Activated gamma-delta T cell (primary cell): ENCODE results near the gene ALOXE3.

Experiments used
- DNase-seq: peaks from one replicate; lab custom pipeline; 2025; lab: John Stamatoyannopoulos, UW

ALOXE3 gene

DNA sequence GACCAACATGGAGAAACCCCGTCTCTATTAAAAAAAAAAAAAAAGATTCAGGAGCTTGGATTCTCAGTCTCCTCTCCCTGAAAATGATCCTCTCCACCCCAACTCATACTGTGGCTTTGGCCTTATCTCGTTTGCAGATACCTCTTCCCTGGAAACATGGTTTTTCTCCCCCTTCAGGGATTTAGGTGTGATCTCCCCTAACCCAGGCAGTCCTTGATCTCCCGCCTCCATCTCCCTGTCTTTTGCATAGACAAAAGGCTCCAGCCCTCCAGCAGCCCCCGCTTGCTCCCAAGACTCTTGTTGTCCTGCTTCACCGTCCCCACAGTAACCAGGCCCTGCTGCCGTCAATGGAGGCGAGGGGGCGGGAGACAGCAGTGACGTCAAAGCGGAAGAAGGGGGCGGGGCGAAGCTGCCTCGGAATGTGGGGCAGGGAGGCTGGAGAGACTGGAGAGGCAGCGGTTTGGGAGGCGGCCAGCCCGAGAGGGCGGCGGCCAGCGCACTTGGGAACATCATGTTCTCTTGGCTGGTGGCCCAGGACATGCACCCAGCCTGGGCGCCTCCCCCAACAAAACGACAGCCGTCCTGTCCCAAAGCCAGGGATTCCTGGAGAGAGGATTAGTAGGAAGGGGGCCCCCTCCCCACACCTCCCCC lies 35.8 kb upstream of the ALOXE3 start:
- peak; percentile 72 for DNase-seq

DNA sequence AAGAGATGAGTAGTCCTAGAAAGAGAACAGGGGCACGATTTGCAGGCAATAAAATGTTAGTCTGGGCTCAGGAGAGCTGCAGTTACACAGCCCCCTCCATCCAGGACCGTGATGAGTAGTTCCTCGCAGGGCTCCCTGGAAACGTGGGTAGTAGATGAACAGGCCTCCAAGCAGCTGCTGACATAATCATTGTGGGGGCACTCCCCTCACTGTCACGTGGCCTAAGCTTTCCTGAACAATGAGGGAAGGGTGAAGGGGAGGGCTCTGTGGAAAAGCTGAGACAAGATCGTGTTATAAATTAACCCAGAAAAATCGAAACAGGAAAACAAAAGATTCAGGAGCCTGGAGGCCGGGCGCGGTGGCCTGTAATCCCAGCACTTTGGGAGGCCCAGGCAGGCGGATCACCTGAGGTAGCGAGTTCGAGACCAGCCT lies 35.2 kb upstream of the ALOXE3 start:
- no peak for DNase-seq

DNA sequence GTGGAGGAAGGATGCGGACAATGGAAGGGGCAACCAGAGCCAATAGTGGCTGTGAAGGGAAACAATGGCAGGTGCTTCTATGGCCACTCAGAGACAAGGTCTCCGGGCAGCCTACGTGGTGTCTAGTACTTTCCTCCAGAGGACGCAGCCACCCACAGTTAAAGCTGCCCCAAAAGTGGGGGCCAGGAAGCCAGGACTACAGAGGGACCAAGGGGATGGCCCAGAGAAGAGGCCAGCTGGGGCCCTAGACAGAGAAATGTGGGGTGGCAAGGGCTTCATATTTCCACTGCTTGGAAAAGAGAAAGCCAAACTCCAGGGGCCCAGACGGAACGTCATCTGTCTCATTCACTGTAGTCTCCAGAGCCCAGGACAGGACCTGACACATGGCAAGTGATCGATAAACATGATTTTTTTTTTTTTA lies 34.7 kb upstream of the ALOXE3 start:
- DNase-seq, result no peak

DNA sequence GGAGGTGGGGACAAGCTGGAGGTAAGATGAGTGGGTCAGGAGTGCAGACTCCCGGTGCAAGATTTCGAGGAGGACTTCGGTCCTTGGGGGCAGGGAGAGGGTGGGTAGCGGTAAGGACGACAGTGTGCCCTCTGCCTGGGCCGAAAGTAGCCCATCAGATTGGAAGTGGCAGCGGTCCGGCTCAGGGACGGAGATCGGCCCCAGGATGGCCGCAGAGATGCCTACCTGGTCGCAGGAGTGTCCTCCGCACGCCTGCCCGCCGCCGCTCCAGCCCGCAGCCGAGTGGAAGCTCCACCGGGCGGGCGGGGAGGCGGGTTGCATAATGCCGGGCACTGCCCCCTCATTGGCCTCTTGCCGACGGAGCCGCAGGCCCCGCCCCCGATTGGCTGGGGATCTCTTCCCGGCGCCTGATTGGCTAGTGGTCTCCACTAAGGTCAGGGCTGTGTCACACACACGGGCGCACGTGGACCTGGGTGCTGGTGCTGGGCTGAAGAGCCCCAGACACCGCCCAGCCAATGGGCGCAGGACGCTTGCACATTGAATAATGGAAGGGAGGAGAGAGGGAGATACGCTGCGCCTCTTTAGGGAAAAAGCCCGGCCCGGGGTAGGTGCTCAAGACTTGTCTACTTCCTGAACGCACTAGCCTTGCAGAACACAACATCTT lies 33.9 kb upstream of the ALOXE3 start, which contains the start of gene PER1:
TSS of gene PER1 (minus strand) at position 293 of the 664 bp plus-strand sequence. CDS start 1,698 bp downstream, outside the sequence.
- peak; percentile 70 for DNase-seq

DNA sequence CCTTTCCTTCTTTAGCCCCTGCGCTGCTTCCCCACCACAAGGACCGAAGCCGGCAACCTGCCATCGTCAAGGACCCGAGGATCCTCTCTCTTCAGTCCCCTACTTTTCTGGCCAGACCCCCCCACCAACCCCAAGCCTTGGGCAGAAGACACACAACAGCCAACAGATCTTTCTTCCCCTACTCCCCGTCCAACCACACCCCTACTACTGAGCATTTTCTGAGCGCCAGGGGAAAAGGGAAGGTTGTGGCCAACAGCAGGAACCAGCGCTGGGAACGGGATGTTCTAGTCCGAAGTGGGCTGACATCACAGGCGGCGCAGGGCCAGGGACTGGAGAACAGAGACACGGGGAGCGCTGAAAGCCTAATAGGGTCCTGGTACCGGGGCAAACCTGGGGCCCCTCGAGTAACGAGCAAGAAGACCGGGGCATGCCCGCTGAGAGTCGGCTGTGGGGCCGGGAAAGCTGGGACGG lies 33.4 kb upstream of the ALOXE3 start:
- DNase-seq, result no peak

DNA sequence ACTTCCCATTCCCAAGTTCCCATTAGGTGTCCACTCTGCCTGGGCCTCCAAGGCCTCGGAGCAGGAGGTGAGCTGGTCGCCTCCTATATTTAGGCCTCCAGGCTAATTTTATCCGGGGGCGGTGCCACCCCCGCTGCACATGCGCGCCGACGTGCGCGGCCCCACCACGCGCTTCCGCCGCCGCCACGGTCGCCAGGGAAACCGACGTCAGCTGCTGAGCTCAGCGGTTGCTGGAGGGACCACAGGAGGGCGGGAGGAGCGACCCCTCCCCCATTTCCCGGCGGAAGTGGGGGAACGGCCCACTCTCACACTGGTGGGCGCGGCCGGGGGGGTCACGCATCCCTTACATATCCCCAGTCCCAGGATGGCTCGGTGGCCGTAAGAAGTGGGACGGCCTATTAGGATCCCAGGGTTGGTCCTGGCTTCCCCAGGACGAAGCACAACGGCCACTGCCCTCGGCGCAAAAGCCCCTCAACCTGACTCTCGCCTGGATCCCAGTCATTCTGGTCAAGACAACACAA lies 32.9 kb upstream of the ALOXE3 start:
- DNase-seq, result peak; percentile 88

DNA sequence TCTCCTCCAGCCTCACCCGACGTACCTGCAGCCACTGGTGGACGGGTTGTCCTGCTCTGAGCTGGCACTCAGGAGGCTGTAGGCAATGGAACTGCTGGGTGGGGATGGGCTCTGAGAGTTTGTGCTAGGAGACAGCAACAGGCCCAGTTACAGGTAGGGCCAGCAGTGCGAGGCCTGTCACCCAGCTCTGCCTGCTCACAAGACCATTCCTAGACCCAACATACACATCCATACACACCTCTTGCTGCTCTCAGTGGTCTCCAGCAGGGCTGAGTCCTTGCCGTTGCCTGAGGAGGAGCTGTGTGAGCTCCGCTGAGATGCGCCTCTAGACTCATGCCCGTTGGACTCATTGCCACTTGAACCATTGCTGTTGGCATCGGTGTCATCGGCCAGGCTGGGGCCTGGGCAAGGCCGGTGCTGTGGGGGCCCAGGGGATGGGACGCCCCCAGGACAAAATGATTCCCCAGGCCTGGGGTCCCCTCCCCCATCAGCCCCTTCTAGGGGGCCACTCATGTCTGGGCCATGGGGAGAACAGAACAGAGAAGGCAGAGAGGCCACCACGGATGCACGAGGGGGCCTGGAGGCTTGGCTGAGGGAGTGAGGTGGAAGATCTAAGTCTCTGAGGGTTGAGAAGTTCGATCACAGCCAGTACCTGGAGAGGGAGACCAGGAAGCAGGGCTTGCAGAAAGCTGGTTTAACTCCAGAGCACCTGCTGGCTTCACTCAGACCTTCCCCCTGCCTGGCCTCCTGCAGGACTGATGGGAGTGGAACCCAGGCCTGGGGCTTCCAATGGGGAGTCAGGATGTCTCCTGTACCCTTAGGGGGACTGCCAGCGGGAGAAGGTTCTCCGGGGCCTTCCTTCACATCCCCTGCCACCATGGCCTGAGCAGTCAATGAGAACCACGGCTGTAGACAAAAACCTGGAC lies 32.1 kb upstream of the ALOXE3 start:
- no peak for DNase-seq

DNA sequence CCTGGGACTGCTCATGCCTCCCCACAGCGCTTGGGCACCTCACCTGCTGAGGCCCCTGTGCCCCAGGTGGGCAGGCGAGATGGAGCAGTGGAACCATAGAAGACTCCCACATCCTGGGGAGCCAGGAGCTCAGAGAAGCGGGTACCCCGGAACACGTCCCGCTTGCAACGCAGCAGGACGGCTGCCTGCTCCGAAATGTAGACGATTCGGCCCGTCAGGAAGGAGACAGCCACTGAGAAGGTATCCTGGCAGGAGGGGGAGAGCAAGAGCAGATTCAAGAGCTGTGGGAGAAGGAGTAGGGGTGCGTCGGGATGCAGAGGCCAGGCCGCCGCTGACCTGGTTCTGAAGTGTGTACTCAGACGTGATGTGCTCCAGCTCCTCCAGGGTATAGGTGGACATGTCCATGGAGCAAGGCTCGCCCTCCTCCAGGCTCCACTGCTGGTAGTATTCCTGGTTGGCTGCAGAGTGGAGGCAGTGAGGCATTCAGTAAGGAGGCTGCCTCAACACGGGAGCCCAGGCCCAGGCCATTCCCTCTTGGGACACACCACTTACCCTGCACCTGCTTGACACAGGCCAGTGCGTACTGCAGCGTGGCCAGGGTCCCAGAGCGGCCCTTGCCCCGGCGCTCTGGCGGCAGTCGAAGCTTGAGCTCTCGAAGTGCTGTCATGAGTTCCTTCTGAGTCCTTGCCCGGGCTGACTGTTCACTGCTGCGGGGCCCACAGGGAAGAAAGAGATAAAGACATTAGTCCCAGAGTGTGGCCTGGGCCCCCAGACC lies 31.3 kb upstream of the ALOXE3 start:
- no peak for DNase-seq

DNA sequence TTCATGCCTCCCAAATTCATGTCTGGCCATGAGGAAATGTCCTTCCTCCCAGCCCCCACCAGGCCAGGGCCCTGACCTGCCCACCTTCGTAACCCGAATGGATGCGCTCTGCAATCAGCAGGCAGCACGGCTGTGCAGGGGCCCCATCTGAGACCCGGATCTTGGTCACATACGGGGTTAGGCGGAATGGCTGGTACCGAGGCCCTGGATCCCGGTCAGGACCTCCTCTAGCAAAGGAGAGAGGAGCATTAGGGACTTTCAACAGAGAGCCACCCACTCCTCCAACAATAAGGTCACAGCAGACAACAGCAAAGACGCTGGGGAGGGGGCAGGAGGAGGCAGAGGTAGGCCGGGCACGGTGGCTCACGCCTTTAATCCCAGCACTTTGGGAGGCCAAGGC lies 30.2 kb upstream of the ALOXE3 start:
- DNase-seq, result no peak

DNA sequence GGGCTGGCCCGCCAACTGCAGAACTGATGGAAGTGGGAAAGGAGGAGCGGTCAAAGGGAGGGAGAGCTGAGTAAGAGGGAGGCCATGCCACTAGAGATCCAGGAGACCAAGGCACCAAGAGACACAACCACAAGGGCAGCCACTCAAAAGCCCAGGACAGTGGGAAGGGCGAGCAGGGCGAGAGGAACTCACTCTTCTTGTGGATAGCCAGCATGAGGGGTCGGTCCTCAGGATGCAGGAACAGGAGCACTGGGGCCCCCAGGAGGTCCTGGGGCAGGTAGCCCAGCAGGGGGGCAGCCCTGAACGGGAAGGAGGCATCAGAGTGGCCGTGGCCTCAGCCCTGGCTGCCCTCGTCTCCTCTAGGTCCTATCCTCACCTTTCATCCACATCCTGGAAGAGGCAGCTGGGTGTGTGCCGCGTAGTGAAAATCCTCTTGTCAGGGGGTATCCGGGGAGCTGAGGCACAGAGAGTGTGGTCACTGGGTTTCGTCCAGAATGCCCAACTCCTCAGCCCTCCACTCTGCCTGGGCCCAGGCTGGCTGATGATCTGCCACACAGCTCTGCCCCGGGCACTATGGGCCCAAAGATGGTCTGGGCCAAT lies 29.6 kb upstream of the ALOXE3 start:
- DNase-seq, result no peak

DNA sequence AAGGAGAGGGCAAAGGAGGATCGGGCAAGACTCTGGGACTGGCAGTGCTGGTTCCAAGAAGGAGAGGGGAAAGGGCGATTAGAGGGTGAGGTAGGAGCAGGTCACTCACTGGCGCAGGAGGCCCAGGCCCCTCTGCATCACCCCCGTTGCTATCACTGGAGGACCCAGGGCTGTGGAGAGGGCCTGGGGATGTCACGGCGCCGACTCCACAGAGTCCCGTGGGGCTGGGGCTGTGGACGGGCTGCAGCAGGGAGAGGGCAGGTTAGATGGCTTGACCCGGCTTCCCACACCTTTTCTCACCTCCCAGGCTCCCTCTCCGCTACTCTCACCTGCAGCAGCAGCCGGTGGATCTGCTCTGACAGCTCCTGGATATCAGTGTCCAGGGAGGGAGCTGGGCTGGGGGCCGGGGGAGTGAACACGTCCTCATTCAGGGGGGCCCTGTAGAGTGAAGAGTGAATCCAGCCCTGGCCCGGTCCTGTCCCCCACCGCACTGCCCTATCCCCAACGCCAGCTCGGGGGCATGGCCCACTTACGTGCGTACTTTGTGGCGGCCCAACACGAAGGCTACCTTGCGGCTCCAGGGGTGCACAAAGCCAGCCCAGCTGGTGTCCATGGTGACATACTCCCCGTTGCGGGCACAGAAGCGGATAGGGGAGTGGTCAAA lies 29.0 kb upstream of the ALOXE3 start:
- DNase-seq, result no peak

DNA sequence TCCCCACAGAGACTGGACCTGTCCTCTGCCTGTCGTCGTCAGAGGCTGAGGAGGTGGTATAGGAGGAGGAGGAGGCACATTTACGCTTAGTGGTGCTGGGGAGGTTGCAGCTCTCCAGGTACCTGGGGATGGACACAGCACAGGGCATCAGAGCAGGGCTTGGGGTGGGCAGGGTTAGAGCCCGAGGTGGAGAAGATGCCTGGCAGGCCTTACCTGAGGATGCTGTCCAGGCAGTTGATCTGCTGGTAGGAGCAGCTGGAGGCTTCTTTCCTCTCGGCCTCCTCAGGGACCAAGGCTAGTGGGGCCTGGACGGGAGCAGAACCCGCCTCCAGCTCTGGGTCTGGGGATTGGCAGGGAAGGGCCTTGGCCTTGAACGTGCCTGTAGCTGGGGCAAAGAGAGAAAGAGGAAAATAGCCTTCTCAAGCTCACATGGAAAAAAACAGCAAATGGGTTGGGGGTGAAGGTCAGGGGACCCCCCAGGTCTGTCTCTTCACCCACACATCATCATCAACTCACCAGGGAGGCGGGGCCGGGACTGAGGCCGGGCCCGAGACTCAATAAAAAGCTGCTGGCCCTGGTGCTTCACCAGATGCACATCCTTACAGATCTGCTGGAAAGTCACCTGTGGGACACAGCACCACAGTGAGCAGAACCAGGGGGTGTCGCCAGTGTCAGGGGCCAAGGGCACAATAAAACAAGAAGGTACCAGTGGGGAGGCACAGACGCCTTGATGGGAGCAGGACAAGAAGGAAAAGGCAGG lies 28.2 kb upstream of the ALOXE3 start:
- DNase-seq, result no peak

DNA sequence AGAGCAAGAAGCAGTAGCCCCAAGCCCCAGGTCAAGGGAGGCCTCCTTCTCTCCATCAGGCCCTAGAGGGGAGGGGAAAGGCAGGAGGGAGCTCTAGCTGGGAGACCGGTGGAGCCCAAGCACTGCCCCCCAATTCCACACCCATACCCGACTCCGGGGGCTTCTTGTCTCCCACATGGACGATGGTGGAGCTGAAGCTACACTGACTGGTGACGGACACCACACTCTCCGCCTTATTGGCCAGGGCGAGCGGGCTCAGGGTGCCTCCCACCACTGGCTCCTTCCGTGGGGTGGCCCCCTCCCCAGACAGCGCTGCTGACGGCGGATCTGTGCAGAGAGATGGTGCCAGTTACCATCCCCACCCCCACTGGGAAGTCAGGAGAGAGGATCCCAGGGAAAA lies 27.5 kb upstream of the ALOXE3 start:
- DNase-seq, result no peak

DNA sequence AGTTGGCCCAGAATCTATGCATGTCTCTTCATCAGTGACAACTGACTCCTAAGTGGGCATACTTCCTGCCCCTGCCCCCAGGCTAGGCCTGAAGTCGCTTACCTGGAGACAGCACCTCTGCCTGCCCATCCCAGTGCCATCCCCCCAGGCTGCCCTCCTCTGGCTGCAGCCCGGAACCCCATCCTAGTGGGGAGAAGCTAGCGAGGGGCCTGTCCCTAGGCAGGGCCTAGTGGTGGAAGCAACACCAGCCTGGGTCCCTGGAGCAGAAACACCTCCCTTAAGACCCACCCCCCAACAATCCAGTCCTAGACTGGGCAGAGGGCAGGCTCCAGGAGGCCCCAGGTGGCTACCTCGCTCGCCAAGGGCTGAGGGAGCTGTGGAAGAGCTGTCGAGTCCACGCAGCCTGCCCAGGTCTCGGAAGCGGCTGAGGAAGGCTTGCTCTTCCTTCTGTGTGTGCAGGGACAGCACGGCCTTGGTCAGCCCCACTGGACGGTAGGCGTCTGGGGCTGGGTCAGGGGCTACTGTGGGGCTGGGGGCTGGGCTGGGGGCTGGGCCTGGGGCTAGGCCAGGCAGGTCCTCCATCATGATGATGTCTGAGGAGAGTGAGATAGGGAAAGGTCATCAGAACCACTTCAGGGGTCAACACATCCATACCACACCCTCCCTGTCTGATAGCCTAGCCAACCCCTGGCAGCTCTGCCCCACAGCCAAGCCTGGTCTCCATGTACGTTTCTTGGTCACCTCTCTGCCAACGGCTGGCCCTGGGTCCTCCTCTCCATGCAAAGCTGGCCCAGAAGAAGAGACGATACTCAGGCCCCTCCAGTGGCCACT lies 26.3 kb upstream of the ALOXE3 start:
- no peak for DNase-seq

DNA sequence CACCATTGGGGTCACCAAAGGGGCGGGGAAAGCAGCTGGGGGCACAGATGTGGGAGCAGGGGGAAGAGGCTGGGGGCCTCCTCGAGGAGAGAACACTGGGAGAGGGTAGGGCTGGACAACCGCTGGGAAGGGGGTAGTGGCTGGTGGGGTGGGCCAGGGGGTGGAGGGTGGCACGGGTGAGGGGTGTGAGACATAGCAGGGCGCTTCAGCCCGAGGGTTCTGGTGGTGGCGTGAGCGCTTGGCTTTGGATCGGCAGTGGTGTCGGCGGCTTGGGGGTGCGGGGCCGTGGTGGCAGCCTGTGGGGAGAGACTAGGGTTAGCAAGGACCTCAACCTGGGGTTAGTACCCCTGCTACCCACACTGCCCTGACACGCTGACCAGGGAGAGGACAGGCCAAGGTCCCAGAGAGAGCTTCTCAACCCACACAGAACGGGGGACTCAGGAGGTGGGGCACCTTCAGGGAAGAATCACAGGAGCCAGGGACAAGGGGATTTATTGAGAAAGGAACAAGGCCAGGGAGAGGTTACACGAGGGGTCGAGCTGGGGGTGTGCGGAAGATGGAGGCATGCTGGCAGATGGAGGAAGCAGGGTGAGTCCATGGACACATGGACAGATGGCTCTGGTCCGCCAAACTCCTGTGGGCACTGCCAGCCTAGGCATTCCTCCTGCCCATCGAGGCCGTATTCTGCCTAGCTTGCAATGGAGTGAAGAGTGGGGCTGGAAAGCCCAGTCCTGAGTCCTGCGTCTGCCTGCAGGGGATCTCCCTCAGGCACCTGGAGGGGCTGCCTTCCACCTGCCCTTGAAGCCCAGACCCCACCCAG lies 25.5 kb upstream of the ALOXE3 start:
- no peak for DNase-seq

DNA sequence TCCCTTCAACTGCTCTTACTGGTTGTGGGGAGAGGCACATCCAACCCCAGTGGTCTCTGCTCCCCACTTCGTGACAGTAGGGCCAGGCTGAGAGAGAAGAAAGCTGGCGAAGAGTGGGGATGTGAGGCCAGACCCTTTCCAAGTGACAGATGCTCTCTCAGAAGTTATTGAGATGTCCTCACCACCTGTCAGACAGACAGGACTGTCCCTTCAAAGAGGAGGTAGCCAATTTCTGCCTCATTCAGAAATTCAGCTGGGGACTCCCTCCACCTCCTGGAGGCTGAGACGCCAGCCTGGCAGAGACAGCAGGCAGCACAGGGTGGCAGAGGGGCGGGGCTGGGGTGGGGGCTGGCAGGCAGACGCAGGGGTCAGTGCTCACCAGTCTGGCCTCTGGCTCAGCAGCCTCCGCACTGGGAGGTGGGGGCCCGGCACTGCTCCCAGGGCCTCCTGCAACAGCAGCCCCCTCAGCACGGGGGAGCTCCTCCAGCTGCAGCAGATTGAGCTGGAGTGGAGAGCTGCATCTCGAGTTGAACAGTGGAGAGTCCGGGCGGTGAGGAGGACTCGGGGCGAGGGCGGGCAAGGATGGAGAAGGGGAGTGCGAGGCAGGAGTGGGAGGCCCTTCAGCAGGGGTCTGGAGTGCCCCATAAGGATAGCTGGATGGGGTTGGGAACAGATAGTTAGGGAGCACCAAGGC lies 24.7 kb upstream of the ALOXE3 start:
- no peak for DNase-seq

DNA sequence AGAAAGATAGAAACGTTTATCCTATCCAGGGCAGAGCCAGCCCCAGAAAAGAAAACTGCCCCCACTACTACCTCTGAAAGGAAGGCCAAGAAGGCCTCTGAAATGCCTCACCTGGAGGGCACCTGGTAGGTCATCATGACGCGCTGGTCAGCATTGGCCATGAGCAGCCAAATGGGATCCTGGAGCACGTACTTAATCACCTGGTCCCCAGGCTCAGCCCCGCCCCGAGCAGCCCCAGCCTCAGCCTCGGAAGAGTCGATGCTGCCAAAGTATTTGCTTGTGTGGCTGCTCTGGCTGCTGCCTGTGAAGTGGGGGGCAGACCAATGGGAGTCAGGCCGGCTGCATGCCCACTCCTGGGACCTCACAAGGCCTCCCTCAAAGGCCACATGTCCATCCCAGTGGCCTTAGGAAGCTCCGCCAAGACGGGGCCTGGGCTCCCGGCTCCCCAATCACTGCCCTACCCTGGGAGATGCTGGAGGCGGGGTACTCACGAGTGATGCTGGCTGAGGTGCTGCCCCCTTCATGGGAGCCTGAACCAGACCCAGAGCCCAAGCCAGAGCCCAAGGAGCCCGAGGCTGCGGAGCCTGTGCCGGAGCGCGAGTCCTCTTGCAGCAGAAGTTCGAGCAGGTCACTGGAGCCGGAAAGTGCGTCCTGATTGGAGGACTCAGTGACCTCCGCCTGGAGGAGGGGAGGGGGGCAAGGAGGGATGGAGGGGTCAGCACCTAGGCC lies 24.0 kb upstream of the ALOXE3 start:
- DNase-seq, result no peak
